LHCN-M2 (cell line): Measurements from ENCODE around the gene LRP1. TPM values are rescaled to one million over a fixed set of nuclear protein-coding genes. Genes with fewer than 3 reads are reported as not detected.

ENCODE experiments used
- DNase-seq: peaks from one replicate; pipeline ENCODE4 v3.0.0-alpha.2; 2012; ENCODE audit warnings: low read depth
- total RNA-seq: library from RNA; depleted of rRNA; stranded (reverse); fragments of >200 nt; gene quantifications from 2 replicates; pipeline ENCODE4 v1.2.3, GENCODE V29; 2014

The LRP1 gene
- total RNA-seq, 1 experiment from 2014 or later = 89.0 TPM

GRCh38 chr12:57134949-57135348, 6.7 kb downstream of the LRP1 start:
- DNase-seq = no peak

- peak; percentile 74 for DNase-seq
Observed at GRCh38 chr12:57135527-57136326, 7.4 kb downstream of the LRP1 start.

- peak; percentile 86 for DNase-seq
Observed at GRCh38 chr12:57138526-57139272, 10.4 kb downstream of the LRP1 start.

GRCh38 chr12:57139796-57140649, 11.7 kb downstream of the LRP1 start:
- DNase-seq = peak; percentile 66

- no peak for DNase-seq
Observed at GRCh38 chr12:57141249-57141648, 13.0 kb downstream of the LRP1 start.

- DNase-seq = no peak
Observed at GRCh38 chr12:57142121-57142520, 13.8 kb downstream of the LRP1 start.

- no peak for DNase-seq
Observed at GRCh38 chr12:57142727-57143126, 14.4 kb downstream of the LRP1 start.

- no peak for DNase-seq
Observed at GRCh38 chr12:57143454-57143853, 15.2 kb downstream of the LRP1 start.

GRCh38 chr12:57145460-57146059, 17.3 kb downstream of the LRP1 start:
- DNase-seq = no peak

- DNase-seq = no peak
Observed at GRCh38 chr12:57146092-57146491, 17.8 kb downstream of the LRP1 start.

- peak; percentile 69 for DNase-seq
Observed at GRCh38 chr12:57146961-57147944, 19.0 kb downstream of the LRP1 start, which contains the start of gene LRP1-AS. TSS of gene LRP1-AS (minus strand) at chr12:57147619.

- peak; percentile 73 for DNase-seq
Observed at GRCh38 chr12:57148469-57149244, 20.4 kb downstream of the LRP1 start.

GRCh38 chr12:57149245-57149900, 21.1 kb downstream of the LRP1 start:
- no peak for DNase-seq

GRCh38 chr12:57150400-57151000, 22.2 kb downstream of the LRP1 start:
- no peak for DNase-seq

GRCh38 chr12:57151741-57152630, 23.7 kb downstream of the LRP1 start:
- DNase-seq = peak; percentile 81

- no peak for DNase-seq
Observed at GRCh38 chr12:57152639-57153038, 24.4 kb downstream of the LRP1 start.

- no peak for DNase-seq
Observed at GRCh38 chr12:57153415-57153997, 25.2 kb downstream of the LRP1 start.
